Measurements from ENCODE around the gene RFPL4AL1. TPM values are rescaled to one million over a fixed set of nuclear protein-coding genes. Genes with fewer than 3 reads are reported as not detected.
"Not testable (repeated sequence)": the region's sequence is repeated elsewhere in the genome, so short reads cannot be mapped to it uniquely, and the experiment has no call there.

Gene RFPL4AL1
- polyA plus RNA-seq, 1 donor: not detected

DNA sequence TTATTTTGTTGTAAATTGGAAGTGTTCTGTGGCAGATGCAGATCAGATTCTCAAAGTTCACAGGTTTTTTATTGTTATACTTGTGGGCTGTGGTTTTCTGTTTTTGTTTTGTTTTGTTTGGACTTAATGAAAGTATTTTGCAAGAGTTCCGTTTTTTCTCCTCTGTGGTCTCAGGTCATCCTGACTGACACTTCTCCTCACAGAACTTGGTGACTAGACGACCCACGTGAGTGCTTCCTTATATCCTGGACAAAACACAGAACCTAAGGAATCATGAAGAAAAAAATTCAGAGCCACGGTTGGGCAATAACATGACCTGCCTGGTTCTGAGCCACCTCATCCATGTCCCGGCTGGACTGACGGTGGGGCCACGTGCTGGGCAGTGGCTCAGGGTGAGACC, 2.5 kb upstream of the RFPL4AL1 start:
- H3K27me3 ChIP-seq (ENCODE audit: control insufficient read depth, insufficient read depth, low read length): no peaks in the 10 kb centered on the region
- no peaks in the 10 kb centered on the region for H3K4me1 ChIP-seq (ENCODE audit: control insufficient read depth, insufficient read depth, low read length)
- no peaks in the 10 kb centered on the region for H3K36me3 ChIP-seq (ENCODE audit: control insufficient read depth, insufficient read depth, low read length)
- no peaks in the 10 kb centered on the region for H3K9me3 ChIP-seq (ENCODE audit: control insufficient read depth, low read depth, low read length)
- no peak overlapping the region for H3K4me3 ChIP-seq (ENCODE audit: low read length)
- no CpG with 5 or more reads among the region's 7 CpGs for WGBS (ENCODE audit: insufficient coverage, low lambda C conversion rate)
- H3K27ac ChIP-seq (ENCODE audit: low read length): no peak overlapping the region
- DNase-seq: peak in 1 of 2 donors; percentile 0

DNA sequence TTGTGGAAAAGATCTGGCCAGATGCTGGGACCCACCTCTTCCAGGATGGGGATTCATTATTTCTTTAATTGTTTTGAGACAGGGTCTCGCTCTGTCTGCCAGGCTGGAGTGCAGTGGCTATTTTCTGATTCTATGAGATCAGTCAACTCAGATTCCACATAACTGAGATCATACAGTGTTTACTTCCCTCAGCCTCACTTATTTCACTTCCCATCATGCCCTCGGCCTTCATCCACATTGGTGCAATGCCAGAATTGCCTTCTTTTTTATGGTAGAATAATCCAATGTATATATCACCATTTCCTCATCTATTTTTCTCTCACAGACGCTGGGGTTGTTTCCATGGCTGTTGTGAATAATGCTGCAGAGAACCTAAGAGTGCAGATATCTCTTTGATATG, 714 bp downstream of the RFPL4AL1 start:
- H3K27me3 ChIP-seq (ENCODE audit: control insufficient read depth, insufficient read depth, low read length); H3K4me1 ChIP-seq (ENCODE audit: control insufficient read depth, insufficient read depth, low read length); H3K36me3 ChIP-seq (ENCODE audit: control insufficient read depth, insufficient read depth, low read length); H3K4me3 ChIP-seq (ENCODE audit: low read length); H3K27ac ChIP-seq (ENCODE audit: low read length); H3K9me3 ChIP-seq (ENCODE audit: control insufficient read depth, low read depth, low read length); DNase-seq: not testable (repeated sequence)
- WGBS (ENCODE audit: insufficient coverage, low lambda C conversion rate): 50% methylated on average over 1 of the region's 3 CpGs

DNA sequence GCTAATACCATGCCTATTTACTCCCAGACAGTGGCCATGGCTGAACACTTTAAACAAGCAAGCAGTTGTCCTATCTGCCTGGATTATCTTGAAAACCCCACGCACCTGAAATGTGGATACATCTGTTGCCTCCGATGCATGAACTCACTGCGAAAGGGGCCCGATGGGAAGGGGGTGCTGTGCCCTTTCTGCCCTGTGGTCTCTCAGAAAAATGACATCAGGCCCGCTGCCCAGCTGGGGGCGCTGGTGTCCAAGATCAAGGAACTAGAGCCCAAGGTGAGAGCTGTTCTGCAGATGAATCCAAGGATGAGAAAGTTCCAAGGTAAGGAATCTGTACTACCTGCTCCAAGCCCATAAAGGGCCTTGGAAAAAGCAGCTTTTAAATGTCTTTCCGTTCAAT, 8.6 kb downstream of the RFPL4AL1 start:
- no peaks in the 10 kb centered on the region for H3K4me1 ChIP-seq (ENCODE audit: control insufficient read depth, insufficient read depth, low read length)
- WGBS (ENCODE audit: insufficient coverage, low lambda C conversion rate): no CpG with 5 or more reads among the region's 7 CpGs
- no peak for DNase-seq
- no peak overlapping the region for H3K27ac ChIP-seq (ENCODE audit: low read length)
- no peaks in the 10 kb centered on the region for H3K9me3 ChIP-seq (ENCODE audit: control insufficient read depth, low read depth, low read length)
- H3K4me3 ChIP-seq (ENCODE audit: low read length): no peak overlapping the region
- no peaks in the 10 kb centered on the region for H3K27me3 ChIP-seq (ENCODE audit: control insufficient read depth, insufficient read depth, low read length)
- H3K36me3 ChIP-seq (ENCODE audit: control insufficient read depth, insufficient read depth, low read length): no peaks in the 10 kb centered on the region

DNA sequence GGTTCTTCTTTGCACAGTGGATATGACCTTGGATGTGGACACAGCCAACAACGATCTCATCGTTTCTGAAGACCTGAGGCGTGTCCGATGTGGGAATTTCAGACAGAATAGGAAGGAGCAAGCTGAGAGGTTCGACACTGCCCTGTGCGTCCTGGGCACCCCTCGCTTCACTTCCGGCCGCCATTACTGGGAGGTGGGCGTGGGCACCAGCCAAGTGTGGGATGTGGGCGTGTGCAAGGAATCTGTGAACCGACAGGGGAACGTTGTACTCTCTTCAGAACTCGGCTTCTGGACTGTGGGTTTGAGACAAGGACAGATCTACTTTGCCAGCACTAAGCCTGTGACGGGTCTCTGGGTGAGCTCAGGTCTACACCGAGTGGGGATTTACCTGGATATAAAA, 9.4 kb downstream of the RFPL4AL1 start:
- no peak for DNase-seq
- Histone ChIP-seq H3K4me3 (ENCODE audit: low read length) (no peak overlapping the region), H3K27ac (ENCODE audit: low read length) (no peak overlapping the region), H3K27me3 (ENCODE audit: control insufficient read depth, insufficient read depth, low read length) (no peaks in the 10 kb centered on the region), H3K9me3 (ENCODE audit: control insufficient read depth, low read depth, low read length) (no peaks in the 10 kb centered on the region), H3K36me3 (ENCODE audit: control insufficient read depth, insufficient read depth, low read length) (no peaks in the 10 kb centered on the region), H3K4me1 (ENCODE audit: control insufficient read depth, insufficient read depth, low read length) (no peaks in the 10 kb centered on the region)
- no CpG with 5 or more reads among the region's 16 CpGs for WGBS (ENCODE audit: insufficient coverage, low lambda C conversion rate)

DNA sequence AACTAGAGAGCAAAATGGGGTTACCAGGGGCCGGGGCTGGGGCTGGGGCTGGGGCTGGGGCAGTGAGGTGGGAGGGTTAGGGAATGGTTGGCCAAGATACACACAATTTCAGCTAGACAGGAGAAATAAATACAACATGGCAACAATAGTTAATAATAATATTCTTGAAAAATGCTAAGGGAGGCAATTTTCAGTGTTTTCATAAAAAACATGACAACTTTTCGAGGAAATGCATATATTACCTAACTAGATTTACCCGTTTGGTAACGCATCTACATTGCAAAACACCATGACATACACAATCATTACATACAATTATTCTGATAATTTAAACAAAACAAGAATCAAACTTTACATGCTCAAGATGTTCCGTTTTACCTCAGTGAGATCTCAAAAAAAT, 12.2 kb downstream of the RFPL4AL1 start:
- Histone ChIP-seq H3K4me1 (ENCODE audit: control insufficient read depth, insufficient read depth, low read length) (no peaks in the 10 kb centered on the region), H3K27ac (ENCODE audit: low read length) (no peak overlapping the region), H3K9me3 (ENCODE audit: control insufficient read depth, low read depth, low read length) (no peaks in the 10 kb centered on the region), H3K36me3 (ENCODE audit: control insufficient read depth, insufficient read depth, low read length) (no peaks in the 10 kb centered on the region), H3K4me3 (ENCODE audit: low read length) (no peak overlapping the region), H3K27me3 (ENCODE audit: control insufficient read depth, insufficient read depth, low read length) (no peaks in the 10 kb centered on the region)
- WGBS (ENCODE audit: insufficient coverage, low lambda C conversion rate): 85% methylated on average over 4 of the region's 5 CpGs
- DNase-seq: no peak

DNA sequence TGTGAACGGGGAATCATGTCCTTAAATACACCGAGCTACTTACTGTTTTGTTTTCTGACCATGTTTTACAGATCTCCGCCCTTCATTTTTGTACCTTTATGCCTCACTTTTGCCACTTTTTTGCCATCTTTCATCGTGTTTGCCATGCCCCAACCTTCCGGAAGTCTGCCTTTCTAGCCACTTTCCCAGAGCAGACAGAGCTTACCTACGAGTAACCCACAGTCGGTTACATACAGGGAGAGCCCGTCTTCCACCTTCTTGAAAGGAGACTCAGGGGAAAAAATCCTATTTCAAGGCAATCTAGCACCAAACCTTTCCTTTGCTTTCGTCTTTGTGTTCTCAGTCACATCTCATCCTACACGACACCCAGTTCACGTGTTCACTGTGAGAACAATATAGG, 26.1 kb downstream of the RFPL4AL1 start:
- no peak for DNase-seq
- H3K27me3 ChIP-seq (ENCODE audit: control insufficient read depth, insufficient read depth, low read length): no peaks in the 10 kb centered on the region
- H3K4me1 ChIP-seq (ENCODE audit: control insufficient read depth, insufficient read depth, low read length): no peaks in the 10 kb centered on the region
- H3K9me3 ChIP-seq (ENCODE audit: control insufficient read depth, low read depth, low read length): no peaks in the 10 kb centered on the region
- H3K27ac ChIP-seq (ENCODE audit: low read length): no peak overlapping the region
- no peak overlapping the region for H3K4me3 ChIP-seq (ENCODE audit: low read length)
- H3K36me3 ChIP-seq (ENCODE audit: control insufficient read depth, insufficient read depth, low read length): no peaks in the 10 kb centered on the region
- WGBS (ENCODE audit: insufficient coverage, low lambda C conversion rate): 92% methylated on average over 7 of the region's 11 CpGs

DNA sequence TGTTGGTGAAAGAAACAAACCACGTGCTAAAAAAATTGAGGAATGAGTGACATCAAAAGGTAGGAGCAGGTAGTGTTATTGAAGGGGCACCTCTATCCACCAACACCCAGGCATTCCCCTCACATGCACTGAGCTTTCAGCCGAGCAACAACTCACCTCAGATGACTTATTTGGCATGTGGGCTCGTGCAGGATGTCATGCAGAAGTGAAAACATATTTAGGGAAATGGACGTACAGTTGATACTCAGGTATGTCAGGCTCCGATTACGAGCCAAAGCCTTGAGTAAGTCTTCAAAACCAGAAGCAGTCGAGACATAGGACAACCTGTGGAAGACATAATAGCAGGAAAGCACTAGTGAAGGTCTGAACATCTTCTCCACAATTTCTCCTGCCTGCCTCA, 32.5 kb downstream of the RFPL4AL1 start:
- no peak overlapping the region for H3K4me3 ChIP-seq (ENCODE audit: low read length)
- DNase-seq: no peak
- no peaks in the 10 kb centered on the region for H3K4me1 ChIP-seq (ENCODE audit: control insufficient read depth, insufficient read depth, low read length)
- H3K27ac ChIP-seq (ENCODE audit: low read length): no peak overlapping the region
- no peaks in the 10 kb centered on the region for H3K9me3 ChIP-seq (ENCODE audit: control insufficient read depth, low read depth, low read length)
- no peaks in the 10 kb centered on the region for H3K27me3 ChIP-seq (ENCODE audit: control insufficient read depth, insufficient read depth, low read length)
- H3K36me3 ChIP-seq (ENCODE audit: control insufficient read depth, insufficient read depth, low read length): no peaks in the 10 kb centered on the region
- 56% methylated on average over 1 of the region's 7 CpGs for WGBS (ENCODE audit: insufficient coverage, low lambda C conversion rate)

DNA sequence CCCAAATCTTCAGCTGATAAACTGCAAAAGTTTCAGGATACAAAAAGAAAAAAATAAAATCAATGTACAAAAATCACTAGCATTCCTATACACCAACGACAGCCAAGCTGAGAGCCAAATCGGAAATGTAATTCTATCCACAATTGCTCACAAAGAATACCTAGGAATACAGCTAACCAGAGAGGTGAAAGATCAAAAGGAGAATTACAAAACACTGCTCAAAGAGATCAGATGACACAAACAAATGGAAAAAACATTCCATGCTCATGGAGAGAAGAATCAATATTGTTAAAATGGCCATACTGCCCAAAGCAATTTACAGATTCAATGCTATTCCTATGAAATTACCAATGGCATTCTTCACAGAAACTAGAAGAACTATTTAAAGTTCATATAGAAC, 33.4 kb downstream of the RFPL4AL1 start:
- no peaks in the 10 kb centered on the region for H3K9me3 ChIP-seq (ENCODE audit: control insufficient read depth, low read depth, low read length)
- no peaks in the 10 kb centered on the region for H3K27me3 ChIP-seq (ENCODE audit: control insufficient read depth, insufficient read depth, low read length)
- H3K4me3 ChIP-seq (ENCODE audit: low read length): no peak overlapping the region
- no peak overlapping the region for H3K27ac ChIP-seq (ENCODE audit: low read length)
- WGBS (ENCODE audit: insufficient coverage, low lambda C conversion rate): 71% methylated on average over 2 of the region's 2 CpGs
- no peaks in the 10 kb centered on the region for H3K36me3 ChIP-seq (ENCODE audit: control insufficient read depth, insufficient read depth, low read length)
- no peak for DNase-seq
- no peaks in the 10 kb centered on the region for H3K4me1 ChIP-seq (ENCODE audit: control insufficient read depth, insufficient read depth, low read length)

DNA sequence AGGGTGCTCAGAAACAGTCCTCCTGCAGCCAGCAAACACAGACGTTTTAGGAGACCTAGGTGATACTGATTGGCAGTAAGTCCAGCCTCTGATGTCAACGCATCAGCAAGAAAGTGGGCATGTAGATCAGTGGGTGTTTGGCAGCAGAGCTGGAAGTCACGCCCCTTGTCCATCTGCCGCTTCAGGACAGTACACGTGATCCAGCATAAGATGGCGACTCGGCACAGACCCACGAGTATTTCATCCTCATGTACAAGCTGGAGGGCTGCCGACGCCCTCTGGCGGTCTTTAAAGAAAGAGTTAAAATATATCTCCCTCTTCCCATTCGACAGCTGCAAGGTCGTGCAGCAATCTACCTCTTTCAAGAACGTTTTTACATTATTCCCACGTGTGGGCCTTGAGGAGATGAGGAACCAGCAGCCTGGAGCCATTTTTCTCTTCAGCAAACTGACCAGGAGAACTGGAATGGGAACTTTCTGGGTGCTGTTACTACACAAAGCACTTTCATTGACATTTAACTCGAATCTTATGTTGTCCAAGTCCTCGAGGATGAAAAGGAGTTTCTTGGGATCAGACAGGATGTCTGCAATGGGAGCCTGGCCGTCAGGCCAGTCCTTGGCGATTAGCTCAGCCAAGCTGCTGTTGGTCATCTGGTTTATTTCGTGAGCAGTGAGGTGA, 40.6 kb downstream of the RFPL4AL1 start:
- Histone ChIP-seq H3K36me3 (ENCODE audit: control insufficient read depth, insufficient read depth, low read length) (no peaks in the 10 kb centered on the region), H3K27me3 (ENCODE audit: control insufficient read depth, insufficient read depth, low read length) (no peaks in the 10 kb centered on the region), H3K4me3 (ENCODE audit: low read length) (no peak overlapping the region), H3K27ac (ENCODE audit: low read length) (no peak overlapping the region), H3K4me1 (ENCODE audit: control insufficient read depth, insufficient read depth, low read length) (no peaks in the 10 kb centered on the region), H3K9me3 (ENCODE audit: control insufficient read depth, low read depth, low read length) (no peaks in the 10 kb centered on the region)
- DNase-seq: peak; percentile 56 to 62
- no CpG with 5 or more reads among the region's 20 CpGs for WGBS (ENCODE audit: insufficient coverage, low lambda C conversion rate)

DNA sequence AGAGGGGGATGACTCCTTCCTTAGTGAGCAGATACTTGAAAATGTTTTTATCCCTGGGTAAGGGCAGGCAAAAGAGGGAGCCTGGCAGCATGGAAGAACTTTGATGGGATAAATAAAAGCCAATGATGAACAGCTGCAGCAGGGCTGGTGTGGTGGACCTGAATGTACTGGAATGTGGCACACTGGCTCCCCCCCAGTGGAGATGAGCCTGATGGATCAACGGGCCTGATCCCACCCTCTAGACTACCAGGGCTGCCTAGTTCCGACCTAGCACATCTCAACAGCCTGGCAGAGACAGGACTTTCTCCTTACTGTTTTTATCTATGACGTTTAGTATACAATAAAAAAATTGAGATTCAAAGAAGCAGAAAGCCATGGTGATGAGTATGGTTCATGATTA, 42.4 kb downstream of the RFPL4AL1 start:
- 100% methylated on average over 2 of the region's 3 CpGs for WGBS (ENCODE audit: insufficient coverage, low lambda C conversion rate)
- Histone ChIP-seq H3K36me3 (ENCODE audit: control insufficient read depth, insufficient read depth, low read length) (no peaks in the 10 kb centered on the region), H3K4me3 (ENCODE audit: low read length) (no peak overlapping the region), H3K9me3 (ENCODE audit: control insufficient read depth, low read depth, low read length) (no peaks in the 10 kb centered on the region), H3K4me1 (ENCODE audit: control insufficient read depth, insufficient read depth, low read length) (no peaks in the 10 kb centered on the region), H3K27ac (ENCODE audit: low read length) (no peak overlapping the region), H3K27me3 (ENCODE audit: control insufficient read depth, insufficient read depth, low read length) (no peaks in the 10 kb centered on the region)
- no peak for DNase-seq

DNA sequence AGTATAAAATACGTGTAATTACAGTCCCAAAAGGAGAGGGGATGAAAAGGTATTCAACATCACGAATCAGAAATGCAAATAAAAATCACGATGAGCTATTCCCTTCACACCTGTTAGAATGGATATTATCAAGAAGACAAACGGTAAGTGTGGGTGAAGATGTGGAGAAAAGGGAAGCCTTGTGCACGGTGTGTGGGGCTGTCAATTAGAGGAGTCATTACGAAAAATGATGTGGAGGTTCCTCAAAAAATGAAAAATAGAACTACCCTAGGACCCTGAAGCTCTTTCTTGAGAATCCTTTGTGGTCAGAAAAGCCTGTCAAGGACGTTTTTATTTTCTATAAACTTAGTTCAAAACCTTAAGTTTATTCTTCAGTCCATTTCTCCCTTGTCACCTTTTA, 43.5 kb downstream of the RFPL4AL1 start:
- Histone ChIP-seq H3K36me3 (ENCODE audit: control insufficient read depth, insufficient read depth, low read length) (no peaks in the 10 kb centered on the region), H3K9me3 (ENCODE audit: control insufficient read depth, low read depth, low read length) (no peaks in the 10 kb centered on the region), H3K27me3 (ENCODE audit: control insufficient read depth, insufficient read depth, low read length) (no peaks in the 10 kb centered on the region), H3K4me3 (ENCODE audit: low read length) (no peak overlapping the region), H3K4me1 (ENCODE audit: control insufficient read depth, insufficient read depth, low read length) (no peaks in the 10 kb centered on the region), H3K27ac (ENCODE audit: low read length) (no peak overlapping the region)
- WGBS (ENCODE audit: insufficient coverage, low lambda C conversion rate): 65% methylated on average over 5 of the region's 7 CpGs
- DNase-seq: no peak

Measured in large intestine (tissue), 3 donors.